EL (cell line): ENCODE results near the gene RIPOR3.
"Not testable (repeated sequence)": the region's sequence is repeated elsewhere in the genome, so short reads cannot be mapped to it uniquely, and the experiment has no call there.

Experiments used
- DNase-seq: peaks from one replicate; pipeline ENCODE4 v3.0.0-alpha.2; 2016

Gene RIPOR3

DNA sequence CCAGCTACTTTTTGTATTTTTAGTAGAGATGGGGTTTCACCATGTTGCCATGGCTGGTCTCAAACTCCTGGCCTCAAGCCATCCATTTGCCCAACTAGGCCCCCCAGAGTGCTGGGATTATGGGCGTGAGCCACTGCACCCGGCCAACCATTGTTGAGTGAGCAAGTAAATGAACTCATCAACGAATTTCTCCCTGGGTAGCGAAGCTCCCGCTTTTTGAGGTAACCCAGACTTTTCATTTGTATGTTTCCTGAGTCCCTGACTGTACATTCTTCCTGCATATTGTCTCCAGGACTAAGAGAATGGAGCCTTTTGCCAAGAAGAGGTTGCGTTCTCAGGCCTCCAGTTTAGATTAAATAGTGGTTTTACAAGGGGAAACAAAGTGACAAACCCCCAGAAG lies 36.4 kb downstream of the RIPOR3 start:
- DNase-seq, result no peak

- DNase-seq, result no peak
These were observed 38.5 kb downstream of the RIPOR3 start for GRCh38 chr20:50652702-50653294.

DNA sequence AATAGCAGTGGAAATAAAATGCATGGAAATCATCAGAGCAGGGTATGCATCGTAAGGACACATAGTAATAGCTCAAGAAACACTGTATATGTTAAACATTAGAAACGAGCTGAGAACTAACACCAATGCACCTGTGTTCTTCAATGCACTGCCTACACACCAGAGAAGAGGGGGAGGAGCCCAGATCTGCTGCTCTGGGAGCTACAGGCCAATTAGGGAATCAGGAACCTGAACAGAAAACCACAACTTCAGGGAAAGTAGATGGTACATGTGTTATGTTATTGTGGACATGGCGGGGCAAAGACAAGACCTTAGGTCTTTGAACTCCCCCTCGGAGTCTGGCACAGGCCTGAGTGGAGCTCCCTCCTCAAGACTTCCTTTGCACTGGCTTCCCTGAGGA lies 39.7 kb downstream of the RIPOR3 start:
- no peak for DNase-seq

GRCh38 chr20:50649590-50649989 lies 41.8 kb downstream of the RIPOR3 start:
- DNase-seq, result no peak

DNA sequence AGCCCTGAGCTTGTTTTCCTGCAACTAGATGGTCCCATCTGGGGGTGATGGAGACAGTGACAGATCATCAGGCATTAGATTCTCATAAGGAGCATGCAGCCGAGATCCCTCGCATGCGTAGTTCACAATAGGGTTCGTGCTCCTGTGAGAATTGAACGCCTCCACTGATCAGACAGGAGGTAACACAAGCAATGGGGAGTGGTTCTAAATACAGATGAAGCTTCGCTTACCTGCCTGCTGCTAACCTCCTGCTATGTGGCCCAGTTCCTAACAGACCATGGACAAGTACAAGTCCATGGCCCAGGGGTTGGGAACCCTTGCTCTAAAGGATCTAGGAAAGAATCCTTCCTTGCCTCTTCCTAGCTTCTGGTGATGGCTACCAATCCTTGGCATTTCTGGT lies 42.7 kb downstream of the RIPOR3 start:
- DNase-seq, result no peak

DNA sequence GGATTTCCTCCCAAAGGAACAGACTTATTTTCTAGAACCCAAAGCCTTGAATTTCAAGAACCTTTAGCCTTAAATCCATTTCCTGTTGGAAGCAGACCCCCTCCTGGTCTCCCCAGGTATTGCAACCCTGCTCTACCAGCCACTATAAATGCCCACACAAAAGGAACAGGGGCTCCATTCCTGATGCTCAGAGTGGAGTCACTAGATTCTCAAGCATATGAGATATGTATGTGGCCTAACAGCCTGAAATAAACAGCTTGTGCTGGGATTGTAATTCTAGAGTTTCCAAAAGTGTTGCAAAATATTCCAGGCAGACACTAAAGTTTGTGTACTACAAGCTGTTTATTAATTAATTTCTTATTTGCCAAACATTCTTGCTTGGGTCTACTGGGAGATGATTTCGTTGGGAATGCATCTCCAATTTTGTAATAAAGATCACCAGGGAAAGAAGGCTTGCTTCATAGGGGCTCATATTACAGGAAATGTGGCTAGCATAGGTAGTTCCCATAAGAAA lies 44.8 kb downstream of the RIPOR3 start:
- no peak for DNase-seq

DNA sequence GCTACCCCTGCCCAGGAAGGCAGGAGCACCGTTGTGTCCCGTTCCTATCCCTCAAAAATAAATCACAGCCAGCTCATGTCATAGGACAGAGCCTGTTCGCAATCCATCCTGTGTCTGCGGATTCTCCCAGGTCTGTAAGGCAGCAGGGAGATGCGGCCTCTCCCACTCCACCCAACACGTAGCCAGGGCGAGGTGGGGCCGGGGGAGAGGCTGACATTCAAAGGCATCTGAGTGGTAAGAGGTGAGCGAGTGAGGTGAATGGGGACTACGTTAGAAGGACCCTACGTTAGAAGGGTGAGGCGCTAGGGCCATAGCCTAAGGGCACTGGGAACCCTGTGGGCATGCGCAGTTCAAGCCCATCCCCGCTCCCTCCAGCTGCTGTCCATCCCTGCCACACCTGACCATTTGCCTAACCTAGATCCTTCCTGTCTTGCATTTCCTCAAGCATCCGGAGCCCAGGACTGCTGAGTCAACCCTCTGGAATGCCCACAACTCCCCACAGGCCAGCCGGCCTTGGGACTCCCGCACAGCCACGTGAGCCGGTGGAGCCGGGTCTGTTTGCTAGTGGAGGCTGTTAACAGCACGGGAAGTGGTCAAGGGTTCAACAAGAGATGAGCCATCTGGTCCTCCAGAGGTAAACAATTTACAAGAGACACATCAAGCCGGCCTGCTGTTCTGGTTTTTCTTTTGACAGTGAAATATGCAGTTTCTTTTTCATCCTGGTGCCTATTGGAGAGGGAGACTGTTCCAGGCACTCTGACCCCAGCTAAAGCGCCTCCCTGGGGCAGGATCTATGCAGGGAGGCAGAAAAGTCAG lies 45.9 kb downstream of the RIPOR3 start:
- peak; percentile 98 for DNase-seq

DNA sequence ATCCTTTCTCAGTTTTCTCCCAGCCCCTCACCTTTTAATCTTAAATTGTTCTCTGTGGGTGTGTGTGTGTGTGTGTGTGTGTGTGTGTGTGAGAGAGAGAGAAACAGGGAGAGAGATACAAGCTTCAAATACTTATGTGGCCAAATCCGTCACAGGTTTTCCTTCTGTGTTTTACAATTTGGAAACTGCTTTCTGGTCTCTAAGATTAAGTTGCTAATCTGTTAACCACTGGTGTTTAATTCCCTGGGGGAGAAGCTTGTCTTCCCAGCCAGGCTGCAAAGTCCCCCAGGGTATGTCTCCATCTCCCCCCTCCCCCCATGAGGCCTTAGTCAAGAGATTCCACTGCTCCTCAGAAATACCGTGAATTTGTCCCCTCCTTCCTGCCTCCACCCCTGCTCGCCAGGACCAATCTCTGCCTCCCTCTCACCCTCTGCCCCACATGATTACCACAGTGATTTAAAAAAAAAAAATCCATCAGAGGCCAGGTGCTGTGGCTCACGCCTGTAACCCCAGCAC lies 49.0 kb downstream of the RIPOR3 start:
- DNase-seq, result no peak

DNA sequence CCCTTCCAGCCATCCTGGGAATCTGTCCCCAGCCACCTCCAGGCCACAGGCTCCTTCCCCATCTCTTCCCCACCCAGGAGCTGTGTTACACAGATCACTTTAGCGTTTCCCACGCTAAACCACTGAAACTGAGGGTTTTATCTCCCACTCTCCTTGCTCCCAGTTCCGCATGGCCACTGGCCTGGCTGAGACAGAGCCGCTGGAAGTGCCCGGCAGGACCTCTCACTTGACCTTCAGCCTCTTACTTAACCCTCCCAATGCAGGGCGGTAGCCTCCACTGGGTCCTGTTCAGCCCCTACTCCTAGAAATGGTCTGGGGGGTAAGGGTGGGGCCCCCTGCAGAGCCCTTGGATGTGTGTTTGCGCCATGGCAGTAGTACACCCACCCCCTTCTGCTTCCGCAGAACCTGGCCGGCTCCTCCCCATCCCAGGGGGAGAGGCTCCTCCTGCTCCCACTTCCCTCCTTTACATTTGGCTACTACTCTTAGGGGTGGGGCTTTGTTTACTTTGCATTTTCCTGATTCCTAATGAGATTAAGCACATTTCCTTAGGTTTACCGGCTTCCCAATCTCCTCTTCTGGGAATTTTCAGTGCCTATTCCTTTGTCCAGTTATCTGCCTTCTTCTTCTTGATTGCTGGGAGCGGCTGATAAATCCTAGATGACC lies 49.6 kb downstream of the RIPOR3 start:
- DNase-seq, result not testable (repeated sequence)

GRCh38 chr20:50639971-50640711 lies 51.2 kb downstream of the RIPOR3 start:
- DNase-seq, result not testable (repeated sequence)

GRCh38 chr20:50638015-50638847 lies 53.1 kb downstream of the RIPOR3 start:
- DNase-seq, result peak; percentile 72

DNA sequence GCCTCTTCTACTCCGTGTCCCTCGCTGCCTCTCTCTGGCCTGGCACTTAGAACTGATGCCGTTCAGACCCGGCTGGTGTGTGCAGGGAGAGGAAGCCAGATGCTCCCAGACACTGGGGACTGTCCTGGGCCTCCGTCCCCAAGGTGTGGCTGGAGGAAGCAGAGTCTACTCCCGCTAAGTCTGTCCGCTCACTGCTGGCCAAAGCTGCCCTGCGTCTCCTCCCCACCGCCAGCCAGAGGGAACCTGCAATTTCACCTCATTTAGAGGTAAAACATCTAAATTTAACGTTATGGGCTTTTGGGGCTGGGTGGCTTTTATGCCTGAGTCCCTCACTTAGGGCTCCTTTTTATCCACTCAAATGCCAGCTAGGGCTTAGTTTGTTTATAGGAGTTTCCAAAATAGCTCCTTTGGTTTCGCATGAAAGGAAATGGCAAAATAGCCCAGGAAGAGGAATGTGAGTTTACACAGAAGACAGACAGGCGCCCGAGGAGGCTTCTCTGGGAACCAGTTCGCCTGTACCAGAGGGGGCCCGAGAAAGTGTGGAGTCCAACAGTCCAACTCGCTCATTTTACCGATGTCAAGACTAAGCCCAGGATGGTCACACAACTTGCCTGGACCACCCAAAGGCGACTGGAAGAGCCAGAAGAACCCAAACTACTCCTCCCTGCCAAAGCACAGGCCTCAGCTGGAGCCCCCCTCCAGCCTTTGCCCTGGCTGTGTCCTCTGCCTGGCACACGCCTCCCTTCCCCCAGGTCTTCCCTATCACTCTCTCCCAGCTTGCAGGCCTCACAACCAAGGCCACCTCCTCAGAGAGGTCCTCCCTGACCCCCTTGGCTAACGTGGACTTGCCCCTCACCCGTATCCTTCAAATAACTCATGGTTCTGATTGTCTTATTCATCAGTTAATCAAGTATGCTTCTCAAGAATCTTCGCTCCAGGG lies 54.5 kb downstream of the RIPOR3 start:
- no peak for DNase-seq

DNA sequence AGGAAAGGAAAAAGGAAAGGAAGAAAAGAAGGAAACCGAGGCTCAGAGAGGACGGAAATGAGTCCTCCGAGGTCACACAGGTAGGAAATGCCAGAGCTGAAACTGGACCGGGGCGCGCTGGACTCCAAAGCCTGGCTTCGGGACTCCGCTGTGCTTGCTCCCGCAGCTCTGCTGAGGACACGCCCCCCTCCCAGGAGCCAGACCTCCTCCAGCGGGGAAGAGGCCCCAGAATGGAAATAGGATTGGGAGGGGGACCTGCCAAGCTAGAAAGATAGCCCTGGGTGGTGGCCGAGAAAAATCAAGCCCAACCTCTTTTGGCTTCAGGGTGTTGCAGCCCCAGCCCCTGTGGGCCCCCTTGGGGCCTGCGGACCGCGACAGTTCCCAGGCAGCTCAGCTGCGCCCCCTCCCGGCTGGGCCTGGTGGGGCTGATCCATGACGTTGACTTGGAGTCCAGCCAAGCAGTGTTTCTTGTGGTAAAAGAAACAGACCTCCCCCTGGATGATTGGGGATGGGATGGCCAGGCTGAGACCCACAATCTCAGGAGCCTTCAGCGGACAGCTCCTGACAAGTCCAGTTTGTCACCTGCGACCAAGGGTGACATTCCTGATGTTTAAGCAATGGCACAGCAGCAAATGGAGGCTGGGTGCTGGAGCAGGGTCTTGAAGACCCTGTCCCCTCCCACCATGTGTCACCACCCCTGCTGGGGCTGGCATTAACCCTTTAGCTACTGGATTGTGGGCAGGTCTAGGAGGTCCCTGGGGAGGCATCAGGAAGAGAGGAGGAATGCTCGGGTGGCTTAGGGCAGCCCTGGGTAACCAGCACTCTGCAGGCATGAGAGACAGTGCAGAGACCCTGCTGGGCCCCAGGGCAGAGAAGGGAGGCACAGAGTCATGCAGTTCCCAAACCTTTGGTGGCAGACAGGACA lies 55.4 kb downstream of the RIPOR3 start:
- DNase-seq, result peak; percentile 41

DNA sequence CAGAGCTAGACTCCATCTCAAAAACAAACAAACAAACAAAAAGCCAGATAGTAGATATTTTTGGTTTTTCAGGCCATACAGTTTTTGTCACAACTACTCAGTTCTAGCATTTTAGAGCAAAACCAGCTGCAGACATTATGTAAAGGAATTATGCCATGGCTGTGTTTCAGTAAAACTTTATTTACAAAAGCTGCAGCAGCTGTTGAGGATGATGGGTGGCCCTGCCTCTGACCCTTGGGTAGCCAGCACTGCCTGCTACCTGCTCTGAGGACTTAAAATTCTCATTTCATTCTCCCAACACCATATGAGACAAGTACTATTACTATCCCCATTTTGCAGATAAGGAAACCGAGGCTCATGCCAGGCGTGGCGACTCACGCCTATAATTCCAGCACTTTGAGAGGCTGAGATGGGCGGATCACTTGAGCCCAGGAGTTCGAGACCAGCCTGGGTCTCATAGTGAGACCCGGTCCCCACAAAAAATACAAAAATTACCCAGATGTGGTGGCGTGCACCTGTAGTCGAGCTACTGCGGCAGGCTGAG lies 56.3 kb downstream of the RIPOR3 start:
- DNase-seq, result no peak

GRCh38 chr20:50634191-50634590 lies 57.2 kb downstream of the RIPOR3 start:
- no peak for DNase-seq

DNA sequence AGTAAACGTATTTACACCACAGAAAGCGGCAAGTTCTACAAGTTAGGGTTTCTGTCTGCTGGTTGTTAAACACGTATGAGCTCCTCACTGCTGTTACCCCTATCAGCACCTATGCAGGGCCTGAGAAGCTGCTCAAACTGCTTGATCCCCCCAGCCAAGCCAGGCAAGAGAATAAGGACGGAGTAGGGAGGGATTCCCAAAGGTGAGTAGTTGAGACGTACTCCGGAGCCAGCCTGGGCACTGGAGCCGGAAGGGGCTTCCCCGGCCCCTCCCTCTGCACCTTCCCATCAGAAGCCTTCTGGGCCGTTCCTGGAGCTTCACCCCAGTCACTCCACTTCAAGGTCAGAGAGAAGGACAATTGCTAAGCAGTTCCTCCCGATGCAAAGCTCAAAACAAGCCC lies 58.0 kb downstream of the RIPOR3 start:
- DNase-seq, result no peak

DNA sequence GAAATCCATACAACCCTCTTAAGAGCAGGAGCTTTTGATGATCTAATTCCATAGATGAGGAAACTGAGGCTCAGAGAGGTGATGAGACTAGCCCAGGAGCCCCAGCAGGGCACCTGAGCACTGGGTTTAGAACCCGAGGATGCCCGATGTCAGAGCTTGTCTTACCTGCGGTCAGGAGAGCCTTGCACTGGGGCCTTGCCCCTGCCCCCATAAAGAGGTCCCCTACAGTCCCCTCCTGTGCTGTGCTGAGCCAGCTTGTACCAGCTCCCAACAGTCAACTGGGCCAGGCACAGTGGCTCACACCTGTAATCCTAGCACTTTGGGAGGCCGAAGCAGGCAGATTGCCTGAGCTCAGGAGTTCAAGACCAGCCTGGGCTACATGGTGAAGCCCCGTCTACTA lies 58.6 kb downstream of the RIPOR3 start:
- no peak for DNase-seq

- no peak for DNase-seq
These were observed 59.1 kb downstream of the RIPOR3 start for GRCh38 chr20:50632236-50632635.

DNA sequence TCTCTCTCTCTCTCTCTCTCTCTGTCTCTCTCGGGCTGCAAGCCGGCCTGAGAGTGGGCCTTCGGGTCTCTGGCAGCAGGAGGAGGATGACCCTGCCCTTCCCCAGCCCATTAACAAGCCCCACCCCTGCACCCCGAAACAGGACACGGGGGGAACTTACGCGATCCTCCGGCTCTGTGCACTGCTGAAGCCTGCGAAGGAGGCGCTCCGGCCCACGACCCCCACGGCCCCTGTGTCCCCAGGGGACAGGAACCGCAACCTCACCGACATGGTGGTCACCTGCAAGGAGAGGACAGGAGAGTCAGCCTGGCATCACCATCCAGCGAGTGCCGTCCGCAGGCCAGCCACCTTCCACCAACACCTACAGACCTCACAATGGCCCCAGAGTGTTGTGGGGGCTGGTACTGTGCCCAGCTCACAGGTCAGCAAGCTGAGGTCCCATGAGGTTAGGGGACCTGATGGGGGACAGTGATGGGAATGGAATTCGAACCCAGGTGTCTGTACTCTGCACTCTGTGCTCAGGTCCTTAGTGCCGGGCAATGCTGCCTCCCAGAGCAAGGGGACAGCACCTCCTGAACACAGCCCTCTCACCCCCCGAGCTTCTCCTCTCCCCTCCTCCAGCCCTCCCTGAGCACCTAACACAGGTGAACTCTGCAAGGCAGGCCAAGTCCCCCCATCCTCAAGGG lies 60.6 kb downstream of the RIPOR3 start:
- no peak for DNase-seq
